NCI-H2196 treated with DMSO at 0.1 percent for 48 hours (cell line): Measurements from ENCODE around the gene PNISR.

Experiments
- DNase-seq: peaks from one replicate; lab custom pipeline; 2025; ENCODE audit not compliant: unreplicated experiment; lab: John Stamatoyannopoulos, UW

The PNISR gene

DNA sequence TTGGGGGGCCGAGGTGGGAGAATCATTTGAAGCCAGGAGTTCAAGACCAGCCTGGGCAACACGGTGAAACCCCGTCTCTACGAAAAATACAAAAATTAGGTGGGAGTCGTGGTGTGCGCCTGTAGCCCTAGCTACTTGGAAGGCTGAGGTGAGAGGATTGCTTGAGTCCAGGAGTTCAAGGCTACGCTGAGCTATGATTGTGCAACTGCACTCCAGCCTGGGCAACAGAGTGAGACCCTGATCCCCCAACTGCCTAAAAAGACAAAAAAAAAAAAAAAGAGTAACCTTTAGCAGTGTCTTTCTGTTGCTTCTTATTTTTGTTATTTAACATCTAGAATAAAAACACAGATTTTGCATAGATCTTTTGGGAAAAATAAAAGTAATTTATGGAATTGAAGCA, 18.0 kb downstream of the PNISR start:
- no peak for DNase-seq

DNA sequence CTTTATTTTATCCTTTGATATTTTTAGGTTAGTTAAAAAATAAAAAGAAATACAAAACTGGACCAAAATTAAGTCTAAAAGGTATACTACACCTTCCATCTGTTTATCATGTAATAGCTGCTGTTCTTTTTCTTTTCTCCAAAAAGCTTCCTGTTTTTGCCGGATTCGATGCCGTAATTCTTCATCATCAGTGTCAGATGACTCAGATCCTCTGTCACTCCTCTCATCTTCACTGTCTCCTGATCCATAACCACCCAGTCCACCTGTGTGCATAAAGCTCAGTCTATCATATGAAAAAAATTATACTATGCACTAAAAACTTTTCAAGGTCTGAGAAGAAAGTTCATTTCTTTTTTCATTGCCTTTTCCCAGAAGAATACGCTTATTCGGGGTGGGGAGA, 22.7 kb downstream of the PNISR start:
- DNase-seq: no peak

DNA sequence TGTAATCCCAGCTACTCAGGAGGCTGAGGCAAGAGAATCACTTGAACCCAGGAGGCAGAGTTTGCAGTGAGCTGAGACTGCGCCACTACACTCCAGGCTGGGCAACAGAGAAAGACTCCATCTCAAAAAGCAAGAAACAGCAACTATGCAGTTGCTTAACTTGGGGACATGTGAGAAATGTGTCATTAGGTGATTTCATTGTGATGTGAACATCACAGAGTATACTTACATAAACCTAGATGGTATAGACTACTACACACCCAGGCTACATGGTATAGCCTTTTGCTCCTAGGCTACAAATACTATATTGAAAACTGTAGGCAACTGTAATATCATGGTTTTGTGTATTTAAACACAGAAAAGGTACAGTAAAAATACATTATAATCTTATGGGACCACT, 27.8 kb downstream of the PNISR start:
- DNase-seq: no peak

DNA sequence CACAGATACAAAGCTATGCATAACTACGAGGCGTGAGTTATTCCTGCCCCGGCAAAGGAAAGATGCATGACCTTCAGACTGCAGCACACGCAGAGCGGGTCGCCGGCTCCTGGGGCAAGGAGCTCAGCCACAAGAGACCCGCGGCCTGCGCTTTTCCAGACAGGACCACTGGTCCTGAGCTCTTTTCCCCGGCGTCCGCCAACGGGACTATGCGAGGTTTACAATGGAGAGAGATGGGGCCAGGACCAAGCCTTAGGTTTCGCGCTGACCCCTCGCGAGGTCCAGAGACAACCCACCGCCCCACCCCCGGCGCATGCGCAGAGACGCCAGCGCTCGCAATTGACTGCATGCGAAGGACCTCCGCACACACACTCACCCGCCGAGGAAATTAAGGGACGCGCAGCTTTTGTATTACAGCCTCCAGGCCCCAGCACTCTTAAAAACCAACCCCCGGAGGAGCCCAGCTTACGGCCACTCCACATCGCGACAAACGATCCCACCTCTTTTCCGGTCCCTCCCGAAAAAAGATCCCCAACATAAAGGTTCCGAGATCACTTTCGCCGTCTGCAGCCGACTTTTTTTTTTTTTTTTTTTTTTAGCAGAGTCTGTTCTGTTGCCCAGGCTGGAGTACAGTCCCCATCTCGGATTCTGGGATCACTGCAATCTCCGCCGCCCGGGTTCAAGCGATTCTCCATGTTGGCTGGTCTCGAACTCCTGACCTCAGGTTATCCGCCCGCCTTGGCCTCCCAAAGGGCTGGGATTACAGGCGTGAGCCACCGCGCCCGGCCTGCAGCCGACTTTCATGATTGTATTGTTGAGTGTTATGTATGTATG, 31.2 kb downstream of the PNISR start, which contains the start of gene COQ3:
TSS of gene COQ3 (minus strand) at position 498 of the 834 bp plus-strand sequence. CDS start at position 482, 16 bp downstream.
- peak; percentile 45 for DNase-seq

GRCh38 chr6:99393366-99393697, 31.8 kb downstream of the PNISR start:
- DNase-seq: no peak

DNA sequence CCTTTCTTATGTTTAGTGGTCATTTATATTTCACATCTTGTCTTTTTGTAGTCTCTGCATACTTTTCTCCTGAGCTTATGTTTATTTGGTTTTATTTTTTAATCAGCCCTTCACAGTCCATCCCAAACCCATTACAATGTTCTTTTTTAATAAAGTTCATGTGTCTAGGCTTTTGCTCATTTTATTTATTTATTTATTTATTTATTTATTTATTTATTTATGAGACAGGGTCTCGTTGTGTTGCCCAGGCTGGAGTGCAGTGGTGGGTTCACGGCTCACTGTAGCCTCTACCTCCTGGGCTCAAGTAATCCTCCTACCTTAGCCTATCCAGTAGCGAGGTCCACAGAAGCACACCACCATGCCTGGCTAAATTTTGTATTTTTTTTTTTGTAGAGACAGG, 34.2 kb downstream of the PNISR start:
- DNase-seq: no peak

- DNase-seq: no peak
Measured at GRCh38 chr6:99384507-99384906, 40.6 kb downstream of the PNISR start.

- no peak for DNase-seq
Measured at GRCh38 chr6:99378636-99379035, 46.5 kb downstream of the PNISR start.

- no peak for DNase-seq
Measured at GRCh38 chr6:99369533-99369932, 55.6 kb downstream of the PNISR start.

DNA sequence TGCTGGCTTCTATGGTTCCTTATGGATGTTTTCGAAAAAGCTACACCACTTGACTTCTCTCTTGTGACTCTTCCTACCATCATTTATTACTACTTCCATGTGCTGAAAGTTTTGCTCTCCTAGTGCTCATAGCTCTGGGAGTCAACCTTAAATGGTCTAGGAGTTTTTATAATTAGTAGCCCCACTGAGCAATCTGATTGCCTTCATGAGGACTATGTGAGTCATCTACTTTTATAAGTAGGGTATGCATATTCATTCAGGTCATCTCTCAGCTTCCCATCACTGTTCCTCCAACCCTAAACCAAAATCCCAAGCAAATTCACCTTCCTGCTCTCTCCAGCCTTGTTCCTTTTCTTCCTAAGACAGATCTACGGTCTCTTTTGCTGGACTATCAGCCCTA, 58.3 kb downstream of the PNISR start:
- no peak for DNase-seq

- DNase-seq: no peak
Measured at GRCh38 chr6:99364026-99364425, 61.1 kb downstream of the PNISR start.

GRCh38 chr6:99362678-99363268, 62.3 kb downstream of the PNISR start:
- no peak for DNase-seq

GRCh38 chr6:99359800-99360199, 65.3 kb downstream of the PNISR start:
- no peak for DNase-seq

DNA sequence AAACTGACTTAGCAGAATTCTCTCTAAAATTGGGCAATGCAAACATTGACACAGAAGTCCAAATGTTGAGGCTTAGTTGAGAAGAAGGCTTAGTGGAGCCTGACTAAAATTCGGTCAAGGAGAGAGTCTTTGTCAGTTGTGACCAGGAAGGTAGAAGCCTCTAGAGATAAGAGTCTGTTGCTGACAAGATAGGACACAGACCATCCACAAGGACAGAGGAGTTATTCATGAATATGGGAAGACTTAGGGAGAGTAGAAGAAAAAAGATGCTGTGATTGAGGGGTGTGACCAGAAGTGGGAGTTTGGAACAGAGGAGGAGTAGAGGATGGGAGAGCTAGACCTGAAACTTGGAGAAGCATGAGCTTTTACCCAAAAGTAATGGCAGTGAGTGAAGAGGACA, 68.5 kb downstream of the PNISR start:
- no peak for DNase-seq

GRCh38 chr6:99354983-99355382, 70.1 kb downstream of the PNISR start:
- no peak for DNase-seq

- no peak for DNase-seq
Measured at GRCh38 chr6:99353126-99353525, 72.0 kb downstream of the PNISR start.

- no peak for DNase-seq
Measured at GRCh38 chr6:99350573-99350972, 74.5 kb downstream of the PNISR start.

DNA sequence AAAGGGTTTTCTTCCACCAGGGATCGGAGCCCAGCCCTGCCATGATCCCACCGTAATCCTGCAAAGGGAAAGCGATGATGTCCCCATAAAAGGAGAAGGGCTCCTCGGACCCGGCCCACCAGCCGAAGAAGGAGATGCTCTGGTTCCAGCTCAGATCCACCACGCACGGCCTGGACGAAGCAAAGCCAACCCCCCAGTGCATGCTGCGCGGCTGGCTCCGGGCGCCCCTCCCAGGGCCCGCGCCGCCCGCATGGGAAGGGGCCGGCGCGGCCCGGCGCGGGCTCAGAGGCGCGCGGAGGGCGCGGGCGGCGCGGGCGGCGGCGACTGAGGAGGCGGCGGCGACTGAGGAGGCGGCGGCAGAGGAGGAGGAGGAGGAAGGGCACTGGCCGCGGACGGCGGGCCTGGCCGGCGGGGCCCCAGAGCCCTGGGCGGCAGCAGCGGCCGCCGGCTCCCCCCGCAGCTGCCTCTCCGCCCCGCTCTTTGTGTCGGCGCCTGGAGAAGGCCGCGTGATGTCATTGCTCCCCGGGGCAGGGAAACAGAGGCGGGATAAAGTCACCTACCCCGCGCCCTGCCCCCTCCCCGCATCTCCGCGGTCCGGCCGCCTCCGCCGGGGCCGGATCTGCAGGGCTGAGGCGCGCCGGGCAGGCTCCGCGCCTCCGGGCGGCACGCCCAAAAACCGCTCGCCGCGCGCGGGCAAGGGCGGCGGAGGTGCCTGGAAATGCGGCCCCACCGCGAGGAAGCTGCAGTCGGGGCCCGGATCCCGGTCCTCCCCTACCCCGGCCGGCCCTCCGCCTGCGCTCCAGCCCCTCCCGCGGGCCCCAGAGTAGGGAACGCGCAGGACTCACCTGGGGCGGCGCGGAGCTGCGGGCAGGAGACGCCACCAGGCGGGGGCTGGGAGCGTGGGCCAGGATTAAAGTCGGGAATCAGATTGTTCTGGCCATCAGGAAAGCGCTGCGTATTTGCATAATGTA, 75.7 kb downstream of the PNISR start, which contains the start of gene FAXC:
TSS of gene FAXC (minus strand) at position 504 of the 971 bp plus-strand sequence. CDS start at position 202, 302 bp downstream.
- DNase-seq: peak; percentile 32

- no peak for DNase-seq
Measured at GRCh38 chr6:99348288-99349170, 76.6 kb downstream of the PNISR start.
